Pulmonary artery endothelial cell (primary cell): Measurements from ENCODE around the gene ZBTB46. TPM values are rescaled to one million over a fixed set of nuclear protein-coding genes. Genes with fewer than 3 reads are reported as not detected.
"Not testable (repeated sequence)": the region's sequence is repeated elsewhere in the genome, so short reads cannot be mapped to it uniquely, and the experiment has no call there.

Source experiments
- DNase-seq: peaks from one replicate; pipeline ENCODE4 v3.0.0-alpha.2; 2011; ENCODE audit warnings: low read depth, low spot score
- total RNA-seq: library from RNA; depleted of rRNA; stranded (reverse); fragments of >200 nt; gene quantifications from 2 replicates; pipeline ENCODE4 v1.2.3, GENCODE V29; 2014

ZBTB46 gene
- total RNA-seq, 1 donor from 2014 or later = 13.0 TPM

DNA sequence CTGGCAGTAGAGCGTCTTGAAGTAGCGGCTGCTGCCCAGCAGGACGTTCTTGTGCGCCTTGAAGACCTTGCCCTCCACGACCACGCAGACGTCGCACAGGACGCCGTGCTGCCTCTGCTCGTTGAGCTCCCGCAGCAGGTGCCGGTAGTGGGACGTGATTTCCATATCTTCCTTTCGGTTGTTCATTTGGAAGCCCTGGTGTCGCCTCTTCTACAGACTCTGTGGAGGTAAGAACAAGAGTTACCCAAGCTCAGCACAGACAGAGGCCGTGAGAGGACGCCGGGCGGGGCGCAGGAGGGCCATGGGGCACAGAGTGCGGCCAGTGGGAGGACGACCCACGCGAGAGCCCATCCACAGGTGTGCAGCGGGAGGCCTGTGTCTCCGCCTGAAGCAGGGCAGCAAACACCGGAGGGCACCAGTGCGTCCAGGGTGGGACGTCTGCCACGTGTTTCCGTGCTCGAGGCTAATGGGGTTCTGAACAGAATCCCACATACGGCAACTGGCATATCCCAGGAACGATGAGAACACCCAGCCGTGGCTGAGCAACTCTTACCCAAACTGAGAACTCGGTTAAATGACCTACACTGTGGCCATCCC is 40.4 kb downstream of the ZBTB46 start:
- DNase-seq = no peak

DNA sequence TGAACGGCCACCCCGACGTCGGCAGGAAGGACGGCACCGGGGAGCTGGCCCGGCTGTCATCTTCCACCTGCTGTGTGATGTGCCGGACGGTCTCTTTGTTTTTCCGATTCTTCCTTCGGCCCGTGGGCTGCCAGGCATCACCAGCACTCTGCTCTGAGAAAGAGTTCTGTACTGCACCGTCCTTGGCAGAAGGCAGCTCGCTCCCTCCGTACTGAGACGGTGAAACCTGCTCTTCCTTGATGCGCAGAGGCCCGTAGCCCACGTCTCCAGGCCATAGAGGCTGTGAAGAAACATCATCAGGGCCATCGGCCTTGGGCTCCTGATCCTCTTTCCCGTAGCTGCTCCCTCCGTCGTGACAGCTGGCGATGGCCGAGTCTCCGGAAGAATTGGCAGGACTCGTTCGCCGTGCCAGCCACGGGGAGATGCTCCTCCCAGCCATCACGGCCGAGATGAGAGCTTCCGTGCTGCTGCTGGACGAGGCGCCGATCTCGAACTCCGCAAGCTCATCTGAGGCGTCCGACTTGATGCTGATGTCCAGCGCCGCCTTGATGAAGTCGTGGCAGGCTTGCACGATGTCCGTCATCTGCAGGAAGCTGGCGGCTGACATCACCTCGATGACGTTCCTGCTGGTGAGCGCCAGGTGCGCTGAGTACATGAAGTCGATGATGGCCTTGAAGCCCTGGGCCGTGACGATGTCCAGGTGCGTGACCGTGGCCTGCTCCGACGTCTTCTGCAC is 41.1 kb downstream of the ZBTB46 start:
- DNase-seq = no peak

- DNase-seq = no peak
Observed at GRCh38 chr20:63787749-63788148, 43.3 kb downstream of the ZBTB46 start.

DNA sequence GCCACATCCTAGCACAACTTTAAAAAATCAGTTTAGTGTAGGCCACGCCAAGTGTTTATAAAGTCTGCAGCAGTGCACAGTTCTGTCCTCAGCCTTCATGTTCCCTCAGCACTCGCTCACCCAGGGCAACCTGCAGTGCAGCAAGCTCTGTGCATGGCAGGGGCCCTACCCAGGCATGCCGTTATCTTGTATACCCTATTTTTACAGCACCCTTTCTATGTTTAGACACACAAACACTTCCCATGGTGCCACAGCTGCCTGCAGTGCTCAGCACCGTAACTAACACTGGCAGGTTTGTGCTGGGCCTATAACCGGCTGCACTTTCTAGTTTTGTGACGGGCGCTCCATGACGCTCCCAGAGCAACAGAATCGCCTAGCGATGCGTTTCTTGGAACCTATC is 43.8 kb downstream of the ZBTB46 start:
- DNase-seq = no peak

- DNase-seq = no peak
Observed at GRCh38 chr20:63785691-63786131, 45.4 kb downstream of the ZBTB46 start.

- DNase-seq = no peak
Observed at GRCh38 chr20:63783970-63784369, 47.1 kb downstream of the ZBTB46 start.

DNA sequence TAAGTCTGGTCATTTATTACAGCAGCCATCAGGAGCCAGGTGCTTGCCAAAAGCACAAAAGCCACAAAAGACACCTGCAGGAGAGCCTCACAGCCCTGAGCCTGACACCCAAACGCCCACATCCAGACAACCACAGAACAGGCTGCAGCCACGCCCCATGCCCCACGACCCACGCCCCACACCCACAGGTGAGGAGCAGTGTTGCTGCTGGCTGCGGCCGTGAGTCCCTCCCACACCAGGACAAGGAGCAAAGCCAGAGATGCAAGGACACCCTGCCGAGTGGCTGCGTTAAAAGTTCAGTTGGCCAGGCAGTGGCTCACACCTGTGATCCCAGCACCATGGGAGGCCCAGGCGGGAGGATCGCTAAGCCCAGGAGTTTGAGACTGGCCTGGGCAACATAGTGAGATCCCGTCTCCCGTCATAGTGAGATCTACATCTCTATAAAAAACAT is 48.5 kb downstream of the ZBTB46 start:
- DNase-seq = no peak

- no peak for DNase-seq
Observed at GRCh38 chr20:63782051-63782471, 49.0 kb downstream of the ZBTB46 start.

DNA sequence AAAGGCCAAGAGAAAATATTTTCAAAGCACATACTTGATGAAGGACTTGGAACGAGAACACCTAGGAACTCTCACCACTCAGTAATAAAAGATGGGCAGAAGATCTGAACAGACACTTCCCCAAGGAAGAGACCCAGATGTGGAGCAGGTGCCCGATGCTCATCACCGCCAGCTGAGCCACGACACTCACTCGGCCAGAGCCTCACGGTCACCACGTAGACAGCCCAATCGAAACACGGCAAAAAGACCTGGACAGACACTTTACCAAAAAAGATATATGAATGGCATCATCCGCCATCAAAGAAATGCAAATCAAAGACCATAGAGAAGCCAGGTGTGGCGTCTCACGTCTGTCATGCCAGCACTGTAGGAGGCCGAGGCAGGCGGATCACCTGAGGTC is 49.9 kb downstream of the ZBTB46 start:
- no peak for DNase-seq

DNA sequence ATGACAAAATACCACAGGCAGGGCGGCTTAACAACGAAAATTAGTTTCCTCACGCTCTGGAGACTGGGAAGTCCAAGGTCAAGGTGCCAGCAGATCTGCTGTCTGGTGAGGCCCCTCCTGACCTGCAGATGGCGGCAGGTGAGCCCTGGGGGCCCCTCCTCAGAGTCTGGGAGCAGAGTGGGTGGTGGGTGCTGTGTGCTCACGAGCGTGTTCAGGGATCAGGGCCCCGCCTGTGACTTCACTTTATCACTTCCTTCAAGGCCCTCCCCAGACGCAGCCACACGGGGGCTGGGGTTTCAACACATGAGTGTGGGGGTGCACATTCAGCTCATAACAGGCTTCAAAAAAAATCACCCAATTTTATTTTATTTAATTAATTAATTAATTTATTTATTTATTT is 52.2 kb downstream of the ZBTB46 start:
- no peak for DNase-seq

- no peak for DNase-seq
Observed at GRCh38 chr20:63778034-63778752, 52.9 kb downstream of the ZBTB46 start.

GRCh38 chr20:63777614-63778013 is 53.5 kb downstream of the ZBTB46 start:
- DNase-seq = no peak

- not testable (repeated sequence) for DNase-seq
Observed at GRCh38 chr20:63776875-63777274, 54.2 kb downstream of the ZBTB46 start.

GRCh38 chr20:63775096-63775978 is 55.7 kb downstream of the ZBTB46 start:
- no peak for DNase-seq

- no peak for DNase-seq
Observed at GRCh38 chr20:63774306-63774705, 56.8 kb downstream of the ZBTB46 start.

DNA sequence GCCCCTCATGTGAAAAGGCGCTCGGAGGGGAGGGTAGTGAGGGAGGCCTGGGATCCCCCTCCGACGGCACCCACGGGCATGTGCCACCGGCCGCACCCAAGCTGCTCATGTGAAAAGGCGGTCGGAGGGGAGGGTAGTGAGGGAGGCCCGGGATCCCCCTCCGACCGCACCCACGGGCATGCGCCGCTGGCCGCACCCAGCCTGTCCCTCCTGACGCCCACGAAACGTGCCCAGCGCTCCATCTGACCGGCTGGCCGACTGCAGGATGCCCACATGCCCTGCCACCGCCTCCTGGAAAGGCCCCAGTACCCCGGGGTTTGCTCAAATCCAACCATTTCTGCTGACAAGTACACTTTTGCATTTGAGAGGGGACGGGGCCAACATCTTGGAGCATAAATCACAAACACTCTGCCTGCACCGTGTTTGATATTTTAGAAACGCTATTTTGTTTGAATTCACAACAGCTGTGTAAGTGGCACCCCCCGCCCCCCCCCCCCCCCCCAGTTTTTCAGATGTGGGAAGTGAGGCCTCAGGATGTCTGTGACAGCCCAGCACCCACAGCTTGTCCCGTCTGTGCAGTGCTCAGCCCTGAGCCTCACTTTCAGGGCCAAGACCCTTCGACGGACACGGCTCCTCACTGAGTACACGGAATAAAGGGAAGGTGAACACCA is 57.4 kb downstream of the ZBTB46 start:
- no peak for DNase-seq

DNA sequence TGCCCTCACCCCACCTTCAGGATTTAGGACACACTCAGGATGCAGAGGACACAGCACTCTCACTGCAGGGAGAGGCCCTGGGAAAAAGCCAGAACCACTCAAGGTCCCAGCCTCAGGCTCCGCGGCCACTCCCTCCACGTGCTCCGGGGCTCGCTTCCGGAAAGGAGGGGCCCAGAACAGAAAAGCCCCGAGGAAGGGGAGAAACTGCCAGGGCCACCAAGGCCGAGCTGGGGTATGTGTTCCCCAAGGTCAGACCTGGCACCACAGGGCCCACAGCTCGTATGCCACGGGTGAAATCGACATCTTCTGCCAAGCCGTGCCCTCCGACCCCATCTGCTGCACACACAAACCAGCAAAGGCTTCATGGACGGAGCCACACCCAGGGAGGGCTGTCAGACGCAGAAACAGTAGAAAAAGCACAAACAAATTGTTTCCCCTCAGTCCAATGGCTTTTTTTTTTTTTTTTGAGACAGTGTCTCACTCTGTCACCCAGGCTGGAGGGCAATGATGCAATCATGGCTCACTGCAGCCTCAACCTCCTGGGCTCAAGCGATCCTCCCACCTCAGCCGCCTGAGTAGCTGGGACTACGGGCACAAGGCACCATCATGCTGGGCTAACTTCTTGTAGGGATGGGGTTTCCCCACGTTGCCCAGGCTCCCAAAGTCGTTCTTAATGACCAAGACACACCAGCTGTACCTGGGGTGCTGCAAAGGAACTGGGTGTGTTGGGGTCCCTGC is 58.1 kb downstream of the ZBTB46 start:
- no peak for DNase-seq

GRCh38 chr20:63771046-63771707 is 59.9 kb downstream of the ZBTB46 start:
- DNase-seq = no peak

GRCh38 chr20:63769891-63770474 is 61.1 kb downstream of the ZBTB46 start:
- DNase-seq = no peak
